ENCODE measurements around the gene MAP3K12. TPM values are rescaled to one million over a fixed set of nuclear protein-coding genes. Genes with fewer than 3 reads are reported as not detected.

MAP3K12 gene
- total and polyA plus RNA-seq, 10 of the 15 experiments (the other 5 are each of a cell fraction or from before 2014, with no cell fraction given): 0.45 to 14.9 (median 6.9) TPM

- no peak for TF ChIP-seq TCF7 (IDR thresholded peaks at IDR 0.05; ENCODE audit: borderline replicate concordance)
- TF ChIP-seq RFX5 (IDR thresholded peaks at IDR 0.05; ENCODE audit: low read depth, low read length): 0 out of 2 replicates have a peak, but pooled peaks have one; percentile 7
- TF ChIP-seq NBN (IDR thresholded peaks at IDR 0.05): 0 out of 2 replicates have a peak, but pooled peaks have one; percentile 57
- peak; percentile 71; the same call in 1 of the 2 replicates for TF ChIP-seq JUND (IDR thresholded peaks at IDR 0.05; ENCODE audit: low read depth, low read length)
- TF ChIP-seq KAT2A (conservative IDR thresholded peaks at IDR 0.05; ENCODE audit: control insufficient read depth, low read depth, low read length): no peak
- TF ChIP-seq EZH2 (IDR thresholded peaks at IDR 0.05; ENCODE audit: borderline replicate concordance, control insufficient read depth, low read depth, low read length): no peak
- no peak for TF ChIP-seq ETV6 (conservative IDR thresholded peaks at IDR 0.05 in 1 of 2, IDR thresholded peaks at IDR 0.05 in 1 of 2; ENCODE audit: borderline replicate concordance in 1 of 2, low read depth in 1 of 2)
- no peak for TF ChIP-seq NR2C2 (IDR thresholded peaks at IDR 0.05; ENCODE audit: borderline replicate concordance, control insufficient read depth, insufficient read length, low read depth)
- peak; percentile 45; the same call in 1 of the 2 replicates for TF ChIP-seq POLR2AphosphoS5 (IDR thresholded peaks at IDR 0.05; ENCODE audit: low read length)
- peak; percentile 35; the same call in 1 of the 2 replicates for TF ChIP-seq CHD2 (IDR thresholded peaks at IDR 0.05; ENCODE audit: borderline replicate concordance, low read depth, low read length)
- TF ChIP-seq SKIL (IDR thresholded peaks at IDR 0.05; ENCODE audit: low read depth, poor library complexity, severe bottlenecking): no peak
- TF ChIP-seq NFYA (IDR thresholded peaks at IDR 0.05; ENCODE audit: borderline replicate concordance, low read depth, low read length): no peak
- no peak for TF ChIP-seq ZNF217 (IDR thresholded peaks at IDR 0.05)
- no peak for TF ChIP-seq TBL1XR1 (IDR thresholded peaks at IDR 0.05; ENCODE audit: low read depth, low read length)
- TF ChIP-seq, protein P1, sequence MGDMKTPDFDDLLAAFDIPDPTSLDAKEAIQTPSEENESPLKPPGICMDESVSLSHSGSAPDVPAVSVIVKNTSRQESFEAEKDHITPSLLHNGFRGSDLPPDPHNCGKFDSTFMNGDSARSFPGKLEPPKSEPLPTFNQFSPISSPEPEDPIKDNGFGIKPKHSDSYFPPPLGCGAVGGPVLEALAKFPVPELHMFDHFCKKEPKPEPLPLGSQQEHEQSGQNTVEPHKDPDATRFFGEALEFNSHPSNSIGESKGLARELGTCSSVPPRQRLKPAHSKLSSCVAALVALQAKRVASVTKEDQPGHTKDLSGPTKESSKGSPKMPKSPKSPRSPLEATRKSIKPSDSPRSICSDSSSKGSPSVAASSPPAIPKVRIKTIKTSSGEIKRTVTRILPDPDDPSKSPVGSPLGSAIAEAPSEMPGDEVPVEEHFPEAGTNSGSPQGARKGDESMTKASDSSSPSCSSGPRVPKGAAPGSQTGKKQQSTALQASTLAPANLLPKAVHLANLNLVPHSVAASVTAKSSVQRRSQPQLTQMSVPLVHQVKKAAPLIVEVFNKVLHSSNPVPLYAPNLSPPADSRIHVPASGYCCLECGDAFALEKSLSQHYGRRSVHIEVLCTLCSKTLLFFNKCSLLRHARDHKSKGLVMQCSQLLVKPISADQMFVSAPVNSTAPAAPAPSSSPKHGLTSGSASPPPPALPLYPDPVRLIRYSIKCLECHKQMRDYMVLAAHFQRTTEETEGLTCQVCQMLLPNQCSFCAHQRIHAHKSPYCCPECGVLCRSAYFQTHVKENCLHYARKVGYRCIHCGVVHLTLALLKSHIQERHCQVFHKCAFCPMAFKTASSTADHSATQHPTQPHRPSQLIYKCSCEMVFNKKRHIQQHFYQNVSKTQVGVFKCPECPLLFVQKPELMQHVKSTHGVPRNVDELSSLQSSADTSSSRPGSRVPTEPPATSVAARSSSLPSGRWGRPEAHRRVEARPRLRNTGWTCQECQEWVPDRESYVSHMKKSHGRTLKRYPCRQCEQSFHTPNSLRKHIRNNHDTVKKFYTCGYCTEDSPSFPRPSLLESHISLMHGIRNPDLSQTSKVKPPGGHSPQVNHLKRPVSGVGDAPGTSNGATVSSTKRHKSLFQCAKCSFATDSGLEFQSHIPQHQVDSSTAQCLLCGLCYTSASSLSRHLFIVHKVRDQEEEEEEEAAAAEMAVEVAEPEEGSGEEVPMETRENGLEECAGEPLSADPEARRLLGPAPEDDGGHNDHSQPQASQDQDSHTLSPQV (IDR thresholded peaks at IDR 0.05): no peak
- TF ChIP-seq POLR2AphosphoS2 (IDR thresholded peaks at IDR 0.05; ENCODE audit: low read depth, low read length): peak; percentile 51; the same call in 1 of the 2 replicates
- TF ChIP-seq CBX3 (IDR thresholded peaks at IDR 0.05; ENCODE audit: borderline replicate concordance, low read depth): no peak
- no peak for TF ChIP-seq NR2C1 (IDR thresholded peaks at IDR 0.05)
- TF ChIP-seq ZZZ3 (IDR thresholded peaks at IDR 0.05; ENCODE audit: control insufficient read depth, insufficient read length, low read depth): no peak
- TF ChIP-seq SIX5 (IDR thresholded peaks at IDR 0.05; ENCODE audit: low read depth, low read length, severe bottlenecking): no peak
- no peak for TF ChIP-seq CBX5 (IDR thresholded peaks at IDR 0.05; ENCODE audit: low read depth)
- peak; percentile 82; the same call in 1 of the 2 replicates for TF ChIP-seq PAX5 (IDR thresholded peaks at IDR 0.05; ENCODE audit: borderline replicate concordance, low read depth, low read length)
- TF ChIP-seq SMARCA5 (IDR thresholded peaks at IDR 0.05): no peak
- TF ChIP-seq STAT3 (IDR thresholded peaks at IDR 0.05; ENCODE audit: low read depth, low read length): no peak
- no peak for TF ChIP-seq MYC (IDR thresholded peaks at IDR 0.05; ENCODE audit: insufficient read depth, insufficient read length, insufficient replicate concordance, low read length, severe bottlenecking)
Observed at GRCh38 chr12:53492830-53493609, 6.2 kb downstream of the MAP3K12 start (continued).
